Upper lobe of left lung (tissue), 6 donors: ENCODE results near the gene SV2C. TPM values are rescaled to one million over a fixed set of nuclear protein-coding genes. Genes with fewer than 3 reads are reported as not detected.
A peak's percentile ranks its signal among the peaks of the same experiment; 100 is the strongest.

ENCODE experiments used
- ATAC-seq, 2 donors: fragments of 200-7000 bp; cut with Tn5 transposase; one replicate each; pipeline ENCODE4 v1.9.1; 2022; ENCODE audit warnings: mild to moderate bottlenecking in 2 of 2, moderate library complexity in 2 of 2; ENCODE audit not compliant: low FRiP score in 2 of 2
- DNase-seq, 2 donors: peaks; one replicate each; pipeline ENCODE4 v3.0.0-alpha.2; 2019 to 2020
- H3K27ac ChIP-seq, 4 donors: fragments of 200-600 bp; sonication (generic); one replicate each; pipeline ENCODE4 v1.5.1; 2016 to 2019
- H3K27me3 ChIP-seq, 4 donors: fragments of 200-600 bp; sonication (generic); one replicate each; pipeline ENCODE4 v1.5.1; 2017 to 2019
- H3K36me3 ChIP-seq, 4 donors: fragments of 200-600 bp; sonication (generic); one replicate each; pipeline ENCODE4 v1.5.1; 2016 to 2019
- H3K4me1 ChIP-seq, 4 donors: fragments of 200-600 bp; sonication (generic); one replicate each; pipeline ENCODE4 v1.5.1; 2018 to 2019
- H3K4me3 ChIP-seq, 4 donors: fragments of 200-600 bp; sonication (generic); one replicate each; pipeline ENCODE4 v1.5.1; 2017 to 2019; ENCODE audit warnings: mild to moderate bottlenecking in 2 of 4, moderate library complexity in 1 of 4
- H3K9me3 ChIP-seq, 4 donors: fragments of 200-600 bp; sonication (generic); one replicate each; pipeline ENCODE4 v1.5.1; 2018 to 2019
- EP300 ChIP-seq, 4 donors: sonication (generic); formaldehyde crosslinking; IDR thresholded peaks; one replicate each; pipeline ENCODE4 v1.5.1; 2017; ENCODE audit warnings: antibody characterized with exemption in 4 of 4, control low read depth in 2 of 4
- POLR2A ChIP-seq, 4 donors: fragments of 450-650 bp; IDR thresholded peaks; one replicate each; pipeline ENCODE4 v1.5.1; 2016 to 2017; ENCODE audit warnings: antibody characterized with exemption in 4 of 4, mild to moderate bottlenecking in 2 of 4
- POLR2AphosphoS5 ChIP-seq, 2 donors: sonication (generic); formaldehyde crosslinking; IDR thresholded peaks; one replicate each; pipeline ENCODE4 v1.5.1; 2017; ENCODE audit warnings: antibody characterized with exemption in 2 of 2
- WGBS, 2 donors: methylation state at CpG; one replicate each; pipeline ENCODE4 v1.1.5; 2017 to 2018; 5-methylcytosine and 5-hydroxymethylcytosine counted together
- total RNA-seq, 6 donors: library from RNA; depleted of rRNA in 4 of 6; stranded (reverse); fragments of >200 nt in 4 of 6; gene quantifications; one replicate each; pipeline versions ENCODE4 v1.1.0 to v1.2.1, GENCODE V29; 2016 to 2021
- TF ChIP-seq, protein P1 (sequence below), 6 experiments: fragments of 450-650 bp in 4 of 6; fragments of 200-600 bp in 2 of 6; sonication (generic) in 2 of 6; IDR thresholded peaks; one replicate each; pipeline ENCODE4 v1.5.1; 2016 to 2019; ENCODE audit warnings: antibody characterized with exemption in 6 of 6
- donor health status: DM: no; HTN: no; CAD: no; lungs with moderate emphysema.
- donor health status: DM: no; HTN: yes; CAD: no; lungs with severe emphysema.

Gene SV2C
- total RNA-seq, 6 donors from 2014 or later, result 0.15 to 0.51 (median 0.21) TPM; not detected in 2

DNA sequence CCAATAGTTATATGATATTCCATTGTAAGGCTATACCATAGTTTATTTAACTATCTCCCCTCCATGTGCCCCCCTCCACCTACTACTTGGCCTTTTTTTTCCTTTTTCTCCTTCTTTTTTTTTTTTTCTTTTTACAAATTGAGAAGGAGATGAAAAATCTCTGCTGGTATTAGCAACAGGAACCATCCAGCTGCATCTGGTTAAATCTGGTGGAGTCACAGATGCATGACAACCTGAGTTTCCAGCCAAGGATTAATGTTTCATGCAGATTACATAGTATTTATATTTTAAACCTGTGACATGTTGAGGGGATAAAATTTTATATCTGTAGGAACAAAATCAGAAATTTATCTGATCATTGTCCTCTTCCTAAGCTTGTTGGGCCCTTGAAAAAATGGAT lies 191.4 kb downstream of the SV2C start:
- H3K4me3 ChIP-seq, result no peak overlapping the region
- DNase-seq, result no peak
- no peak overlapping the region for H3K27ac ChIP-seq
- H3K9me3 ChIP-seq, result no peaks in the 10 kb centered on the region
- no peak for TF ChIP-seq EP300 (IDR thresholded peaks at IDR 0.05)
- TF ChIP-seq, protein P1, sequence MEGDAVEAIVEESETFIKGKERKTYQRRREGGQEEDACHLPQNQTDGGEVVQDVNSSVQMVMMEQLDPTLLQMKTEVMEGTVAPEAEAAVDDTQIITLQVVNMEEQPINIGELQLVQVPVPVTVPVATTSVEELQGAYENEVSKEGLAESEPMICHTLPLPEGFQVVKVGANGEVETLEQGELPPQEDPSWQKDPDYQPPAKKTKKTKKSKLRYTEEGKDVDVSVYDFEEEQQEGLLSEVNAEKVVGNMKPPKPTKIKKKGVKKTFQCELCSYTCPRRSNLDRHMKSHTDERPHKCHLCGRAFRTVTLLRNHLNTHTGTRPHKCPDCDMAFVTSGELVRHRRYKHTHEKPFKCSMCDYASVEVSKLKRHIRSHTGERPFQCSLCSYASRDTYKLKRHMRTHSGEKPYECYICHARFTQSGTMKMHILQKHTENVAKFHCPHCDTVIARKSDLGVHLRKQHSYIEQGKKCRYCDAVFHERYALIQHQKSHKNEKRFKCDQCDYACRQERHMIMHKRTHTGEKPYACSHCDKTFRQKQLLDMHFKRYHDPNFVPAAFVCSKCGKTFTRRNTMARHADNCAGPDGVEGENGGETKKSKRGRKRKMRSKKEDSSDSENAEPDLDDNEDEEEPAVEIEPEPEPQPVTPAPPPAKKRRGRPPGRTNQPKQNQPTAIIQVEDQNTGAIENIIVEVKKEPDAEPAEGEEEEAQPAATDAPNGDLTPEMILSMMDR (IDR thresholded peaks at IDR 0.05), result no peak
- TF ChIP-seq POLR2AphosphoS5 (IDR thresholded peaks at IDR 0.05), result no peak
- TF ChIP-seq POLR2A (IDR thresholded peaks at IDR 0.05), result no peak
- H3K4me1 ChIP-seq, result peaks cover 0 to 7% (median 2%) of the 10 kb centered on the region in 4 donors
- no peak for ATAC-seq
- H3K36me3 ChIP-seq, result no peaks in the 10 kb centered on the region
- no peaks in the 10 kb centered on the region for H3K27me3 ChIP-seq

DNA sequence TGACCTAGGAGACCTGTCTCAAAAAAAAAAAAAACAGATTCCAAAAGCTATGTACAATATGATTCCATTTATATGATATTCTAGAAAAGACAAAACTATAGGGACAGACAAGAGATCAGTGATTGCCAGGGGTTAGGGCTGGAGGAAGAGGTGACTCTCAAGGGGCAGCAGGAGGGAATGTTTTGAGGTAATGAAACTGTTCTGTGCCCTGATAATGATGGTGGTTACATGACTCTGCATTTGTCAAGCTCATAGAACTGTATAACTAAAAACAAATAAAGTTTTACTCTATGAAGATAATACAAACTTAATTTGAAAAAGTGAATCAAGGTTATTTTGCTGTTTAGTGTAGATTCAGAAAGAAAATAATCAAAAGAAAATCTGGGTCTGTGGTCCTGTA lies 194.6 kb downstream of the SV2C start:
- Histone ChIP-seq H3K36me3 (no peaks in the 10 kb centered on the region), H3K27me3 (no peaks in the 10 kb centered on the region), H3K4me3 (no peak overlapping the region), H3K4me1 (peaks cover 0 to 7% (median 2%) of the 10 kb centered on the region in 4 donors), H3K27ac (no peak overlapping the region), H3K9me3 (no peaks in the 10 kb centered on the region)
- TF ChIP-seq POLR2A (IDR thresholded peaks at IDR 0.05), result no peak
- no peak for TF ChIP-seq EP300 (IDR thresholded peaks at IDR 0.05)
- TF ChIP-seq, protein P1 (IDR thresholded peaks at IDR 0.05), result no peak
- ATAC-seq (no peak), DNase-seq (no peak)

DNA sequence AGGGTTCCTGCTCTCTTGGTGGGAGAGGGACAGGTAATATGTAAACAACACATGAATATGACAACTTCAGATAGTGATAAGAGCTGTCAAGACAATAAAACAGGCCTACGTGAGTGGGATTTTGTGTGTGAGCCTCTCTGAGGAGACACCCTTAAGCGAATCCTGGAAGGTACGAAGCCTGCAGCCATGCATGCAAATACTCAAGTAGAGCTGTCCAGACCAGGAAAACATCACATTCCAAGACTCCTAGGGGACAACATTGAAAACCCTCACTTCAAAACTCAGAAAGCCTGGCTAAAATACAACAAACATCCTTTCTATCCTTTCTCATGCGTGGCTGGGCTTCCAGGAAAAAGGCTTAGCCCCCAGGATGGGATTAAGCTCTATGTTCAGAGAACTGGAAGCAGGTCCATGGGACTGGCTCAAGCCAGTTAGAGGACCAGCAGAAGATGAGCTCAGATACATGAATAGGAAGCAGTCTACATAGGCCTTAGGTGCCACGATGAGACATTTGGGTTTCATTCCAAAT lies 195.1 kb downstream of the SV2C start:
- Histone ChIP-seq H3K27ac (no peak overlapping the region), H3K36me3 (no peaks in the 10 kb centered on the region), H3K27me3 (no peaks in the 10 kb centered on the region), H3K4me3 (no peak overlapping the region), H3K9me3 (no peaks in the 10 kb centered on the region), H3K4me1 (peaks cover 0 to 3% (median 1%) of the 10 kb centered on the region in 4 donors)
- DNase-seq, result no peak
- 90 to 94% methylated on average over 5 of the region's 5 CpGs for WGBS, 2 donors
- no peak for TF ChIP-seq POLR2A (IDR thresholded peaks at IDR 0.05)
- ATAC-seq, result no peak

- ATAC-seq (no peak), DNase-seq (peak in 1 of 2 donors; percentile 69)
- TF ChIP-seq EP300 (IDR thresholded peaks at IDR 0.05) (no peak), POLR2AphosphoS5 (IDR thresholded peaks at IDR 0.05) (no peak), POLR2A (IDR thresholded peaks at IDR 0.05) (no peak)
- TF ChIP-seq, protein P1 (IDR thresholded peaks at IDR 0.05), result no peak
- no peak overlapping the region for H3K27ac ChIP-seq
- no peaks in the 10 kb centered on the region for H3K36me3 ChIP-seq
- H3K9me3 ChIP-seq, result no peaks in the 10 kb centered on the region
- WGBS, 2 donors, result 94 to 96% methylated on average over 3 to 7 of the region's 14 CpGs
- no peak overlapping the region for H3K4me3 ChIP-seq
- H3K27me3 ChIP-seq, result no peaks in the 10 kb centered on the region
- no peaks in the 10 kb centered on the region for H3K4me1 ChIP-seq
These were observed 197.3 kb downstream of the SV2C start for GRCh38 chr5:76280494-76280893.

DNA sequence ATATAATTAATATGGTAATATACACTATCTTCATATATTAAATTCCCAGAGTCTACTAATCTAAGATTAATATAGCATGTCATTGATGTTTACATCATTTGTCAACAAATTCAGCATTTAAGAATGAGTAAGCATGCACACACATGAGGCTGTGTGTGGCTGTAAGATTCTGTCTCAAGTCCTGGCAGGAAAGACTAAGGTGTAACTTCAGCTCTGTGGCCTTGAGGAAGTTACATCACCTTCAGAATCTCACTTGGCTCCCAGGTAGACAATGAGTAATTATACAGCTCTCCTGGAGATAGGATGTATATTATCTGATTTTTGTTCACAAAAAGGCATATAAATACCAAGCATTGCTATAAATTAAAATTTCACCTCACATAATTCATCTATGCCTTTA lies 200.5 kb downstream of the SV2C start:
- TF ChIP-seq, protein P1 (IDR thresholded peaks at IDR 0.05), result no peak
- TF ChIP-seq POLR2A (IDR thresholded peaks at IDR 0.05) (no peak), EP300 (IDR thresholded peaks at IDR 0.05) (no peak), POLR2AphosphoS5 (IDR thresholded peaks at IDR 0.05) (no peak)

More for the DNA sequence above, 200.5 kb downstream of the SV2C start:
- H3K27ac ChIP-seq, result no peak overlapping the region
- no peak overlapping the region for H3K4me3 ChIP-seq
- no peak for ATAC-seq
- DNase-seq, result no peak
- no peaks in the 10 kb centered on the region for H3K4me1 ChIP-seq
- H3K36me3 ChIP-seq, result no peaks in the 10 kb centered on the region
- H3K9me3 ChIP-seq, result no peaks in the 10 kb centered on the region
- no peaks in the 10 kb centered on the region for H3K27me3 ChIP-seq
